ENCODE measurements around the gene TOR2A. TPM values are rescaled to one million over a fixed set of nuclear protein-coding genes. Genes with fewer than 3 reads are reported as not detected.
A peak's percentile ranks its signal among the peaks of the same experiment; 100 is the strongest.
"Not testable (repeated sequence)": the region's sequence is repeated elsewhere in the genome, so short reads cannot be mapped to it uniquely, and the experiment has no call there.

Gene TOR2A
- total RNA-seq, 1 donor from 2014 or later: 17.3 TPM

GRCh38 chr9:127761061-127761460 lies 26.0 kb upstream of the TOR2A start:
- Mint-ChIP-seq H3K27me3 (ENCODE audit: low read depth) (peaks cover 47% of the 10 kb centered on the region), H3K27ac (no peak overlapping the region), H3K4me3 (no peak overlapping the region), H3K4me1 (peaks cover 7% of the 10 kb centered on the region), H3K9me3 (no peaks in the 10 kb centered on the region), H3K36me3 (no peaks in the 10 kb centered on the region)
- DNase-seq (ENCODE audit: low spot score in 2 of 2, unreplicated experiment in 2 of 2): no peak
- TF ChIP-seq CTCF (IDR thresholded peaks at IDR 0.05; ENCODE audit: unreplicated experiment): no peak

- no peak for DNase-seq (ENCODE audit: low spot score in 2 of 2, unreplicated experiment in 2 of 2)
- no peak overlapping the region for H3K4me3 Mint-ChIP-seq
- no peaks in the 10 kb centered on the region for H3K36me3 Mint-ChIP-seq
- no peak for TF ChIP-seq CTCF (IDR thresholded peaks at IDR 0.05; ENCODE audit: unreplicated experiment)
- H3K9me3 Mint-ChIP-seq: no peaks in the 10 kb centered on the region
- H3K4me1 Mint-ChIP-seq: peaks cover 7% of the 10 kb centered on the region
- H3K27ac Mint-ChIP-seq: no peak overlapping the region
- H3K27me3 Mint-ChIP-seq (ENCODE audit: low read depth): peaks cover 57% of the 10 kb centered on the region
These were observed 23.7 kb upstream of the TOR2A start for GRCh38 chr9:127758843-127759242.

GRCh38 chr9:127756776-127757175 lies 21.7 kb upstream of the TOR2A start:
- H3K27me3 Mint-ChIP-seq (ENCODE audit: low read depth): peaks cover 59% of the 10 kb centered on the region
- DNase-seq (ENCODE audit: low spot score in 2 of 2, unreplicated experiment in 2 of 2); H3K27ac Mint-ChIP-seq; H3K9me3 Mint-ChIP-seq; H3K4me1 Mint-ChIP-seq; H3K4me3 Mint-ChIP-seq; H3K36me3 Mint-ChIP-seq: not testable (repeated sequence)

GRCh38 chr9:127756233-127756632 lies 21.1 kb upstream of the TOR2A start:
- no peak for DNase-seq (ENCODE audit: low spot score in 2 of 2, unreplicated experiment in 2 of 2)
- H3K4me3 Mint-ChIP-seq: no peak overlapping the region

GRCh38 chr9:127755061-127756060 lies 20.3 kb upstream of the TOR2A start:
- Mint-ChIP-seq H3K36me3 (no peaks in the 10 kb centered on the region), H3K9me3 (no peaks in the 10 kb centered on the region), H3K4me3 (peak overlapping the region; percentile 24), H3K4me1 (no peaks in the 10 kb centered on the region), H3K27ac (no peak overlapping the region), H3K27me3 (ENCODE audit: low read depth) (peaks cover 68% of the 10 kb centered on the region)
- no peak for TF ChIP-seq CTCF (IDR thresholded peaks at IDR 0.05; ENCODE audit: unreplicated experiment)
- no peak for DNase-seq (ENCODE audit: low spot score in 2 of 2, unreplicated experiment in 2 of 2)

More at GRCh38 chr9:127756233-127756632, 21.1 kb upstream of the TOR2A start:
- Mint-ChIP-seq H3K27ac (no peak overlapping the region), H3K36me3 (no peaks in the 10 kb centered on the region), H3K9me3 (no peaks in the 10 kb centered on the region), H3K27me3 (ENCODE audit: low read depth) (peaks cover 62% of the 10 kb centered on the region), H3K4me1 (no peaks in the 10 kb centered on the region)
- no peak for TF ChIP-seq CTCF (IDR thresholded peaks at IDR 0.05; ENCODE audit: unreplicated experiment)

All from mesothelial cell of epicardium (in vitro differentiated cells).